ENCODE data around the gene ZMYND10. TPM values are rescaled to one million over a fixed set of nuclear protein-coding genes. Genes with fewer than 3 reads are reported as not detected.

The ZMYND10 gene
- total RNA-seq, 1 donor from 2014 or later = not detected

GRCh38 chr3:50326182-50326541 lies 19.4 kb downstream of the ZMYND10 start:
- Histone ChIP-seq H3K27me3 (no peaks in the 10 kb centered on the region), H3K4me1 (peaks cover 5 to 23% of the 10 kb centered on the region in 2 donors), H3K27ac (no peak overlapping the region), H3K4me3 (no peak overlapping the region), H3K9me3 (no peaks in the 10 kb centered on the region), H3K36me3 (peaks cover 18 to 34% of the 10 kb centered on the region in 2 donors)
- intact Hi-C loops (cut with DNase I) = no loop called here
- no peak for DNase-seq (ENCODE audit: low spot score in 2 of 2)
- TF ChIP-seq, protein P1, sequence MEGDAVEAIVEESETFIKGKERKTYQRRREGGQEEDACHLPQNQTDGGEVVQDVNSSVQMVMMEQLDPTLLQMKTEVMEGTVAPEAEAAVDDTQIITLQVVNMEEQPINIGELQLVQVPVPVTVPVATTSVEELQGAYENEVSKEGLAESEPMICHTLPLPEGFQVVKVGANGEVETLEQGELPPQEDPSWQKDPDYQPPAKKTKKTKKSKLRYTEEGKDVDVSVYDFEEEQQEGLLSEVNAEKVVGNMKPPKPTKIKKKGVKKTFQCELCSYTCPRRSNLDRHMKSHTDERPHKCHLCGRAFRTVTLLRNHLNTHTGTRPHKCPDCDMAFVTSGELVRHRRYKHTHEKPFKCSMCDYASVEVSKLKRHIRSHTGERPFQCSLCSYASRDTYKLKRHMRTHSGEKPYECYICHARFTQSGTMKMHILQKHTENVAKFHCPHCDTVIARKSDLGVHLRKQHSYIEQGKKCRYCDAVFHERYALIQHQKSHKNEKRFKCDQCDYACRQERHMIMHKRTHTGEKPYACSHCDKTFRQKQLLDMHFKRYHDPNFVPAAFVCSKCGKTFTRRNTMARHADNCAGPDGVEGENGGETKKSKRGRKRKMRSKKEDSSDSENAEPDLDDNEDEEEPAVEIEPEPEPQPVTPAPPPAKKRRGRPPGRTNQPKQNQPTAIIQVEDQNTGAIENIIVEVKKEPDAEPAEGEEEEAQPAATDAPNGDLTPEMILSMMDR (IDR thresholded peaks at IDR 0.05) = no peak

DNA sequence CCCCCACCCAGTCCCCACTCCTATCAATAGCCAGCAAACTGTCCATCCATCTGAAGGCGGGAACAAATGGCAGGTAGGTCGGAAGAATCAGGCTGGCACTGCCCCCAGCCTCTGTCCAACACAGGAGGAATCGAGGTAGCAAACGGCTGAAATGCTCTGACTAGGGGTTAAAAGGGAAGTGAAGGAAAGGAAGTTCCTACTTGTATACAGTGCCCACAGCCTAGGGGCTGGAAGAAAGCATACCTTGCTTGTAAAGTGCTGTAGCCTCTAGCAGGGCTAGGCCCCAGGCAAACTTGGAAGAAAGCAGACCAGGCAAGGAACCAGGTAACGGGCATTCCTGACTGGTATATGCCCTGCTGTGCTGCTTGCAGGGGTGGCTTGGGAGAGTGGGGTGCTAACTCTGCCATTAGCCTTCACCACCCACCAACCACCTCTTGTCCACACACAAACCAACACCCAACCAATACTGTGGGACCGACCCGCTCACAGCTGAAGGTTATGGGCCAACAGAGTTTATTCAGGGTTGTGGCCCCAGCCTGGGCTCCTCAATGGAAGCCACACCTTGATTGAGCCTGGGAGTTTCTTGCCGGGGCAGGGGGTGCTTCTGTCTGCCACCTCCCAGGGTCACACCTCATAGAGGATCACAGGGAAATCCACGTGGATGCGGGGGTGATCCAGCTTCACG lies 19.9 kb downstream of the ZMYND10 start:
- DNase-seq (ENCODE audit: low spot score in 2 of 2) = no peak
- H3K9me3 ChIP-seq = no peaks in the 10 kb centered on the region
- no peaks in the 10 kb centered on the region for H3K27me3 ChIP-seq
- TF ChIP-seq, protein P1 (IDR thresholded peaks at IDR 0.05) = no peak
- H3K4me3 ChIP-seq = no peak overlapping the region
- H3K4me1 ChIP-seq = peaks cover 5 to 24% of the 10 kb centered on the region in 2 donors
- peak overlapping the region in 1 of 2 donors; percentile 24 for H3K27ac ChIP-seq
- intact Hi-C loops (cut with DNase I) = no loop called here
- peaks cover 13 to 29% of the 10 kb centered on the region in 2 donors for H3K36me3 ChIP-seq

DNA sequence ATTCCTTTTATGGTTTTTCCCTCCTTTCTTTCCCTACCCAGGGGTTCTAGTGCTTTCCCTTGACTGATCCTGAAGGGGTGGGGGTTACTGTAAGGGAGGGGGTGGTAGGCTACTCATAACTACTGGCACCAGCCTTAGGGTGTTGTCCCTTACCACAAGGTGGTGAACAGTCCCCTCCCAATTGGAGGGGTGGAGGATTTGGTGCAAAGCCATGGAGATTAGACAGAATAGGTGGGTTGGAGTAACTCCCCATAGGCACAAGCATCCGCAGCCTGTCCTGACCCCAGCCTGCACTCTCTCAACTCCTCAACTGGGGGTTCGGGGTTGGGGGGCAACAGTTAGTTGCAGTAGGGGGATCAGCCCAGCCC lies 20.4 kb downstream of the ZMYND10 start:
- TF ChIP-seq, protein P1 (IDR thresholded peaks at IDR 0.05) = no peak
- no peak for DNase-seq (ENCODE audit: low spot score in 2 of 2)
- Histone ChIP-seq H3K27me3 (no peaks in the 10 kb centered on the region), H3K9me3 (no peaks in the 10 kb centered on the region), H3K27ac (no peak overlapping the region), H3K36me3 (peaks cover 8 to 24% of the 10 kb centered on the region in 2 donors), H3K4me3 (no peak overlapping the region), H3K4me1 (peaks cover 8 to 30% of the 10 kb centered on the region in 2 donors)
- intact Hi-C loops (cut with DNase I) = no loop called here

- peak overlapping the region in 1 of 2 donors; percentile 41 for H3K27ac ChIP-seq
- DNase-seq (ENCODE audit: low spot score in 2 of 2) = peak in 1 of 2 donors; percentile 80
- H3K9me3 ChIP-seq = no peaks in the 10 kb centered on the region
- TF ChIP-seq, protein P1 (IDR thresholded peaks at IDR 0.05) = peak; percentile 64 to 73 (median 68)
- intact Hi-C loops (cut with DNase I) = no loop called here
- H3K36me3 ChIP-seq = peaks cover 2 to 18% of the 10 kb centered on the region in 2 donors
- no peak overlapping the region for H3K4me3 ChIP-seq
- H3K27me3 ChIP-seq = no peaks in the 10 kb centered on the region
- H3K4me1 ChIP-seq = peaks cover 12 to 34% of the 10 kb centered on the region in 2 donors
Measured at GRCh38 chr3:50324351-50325112, 21.0 kb downstream of the ZMYND10 start.

DNA sequence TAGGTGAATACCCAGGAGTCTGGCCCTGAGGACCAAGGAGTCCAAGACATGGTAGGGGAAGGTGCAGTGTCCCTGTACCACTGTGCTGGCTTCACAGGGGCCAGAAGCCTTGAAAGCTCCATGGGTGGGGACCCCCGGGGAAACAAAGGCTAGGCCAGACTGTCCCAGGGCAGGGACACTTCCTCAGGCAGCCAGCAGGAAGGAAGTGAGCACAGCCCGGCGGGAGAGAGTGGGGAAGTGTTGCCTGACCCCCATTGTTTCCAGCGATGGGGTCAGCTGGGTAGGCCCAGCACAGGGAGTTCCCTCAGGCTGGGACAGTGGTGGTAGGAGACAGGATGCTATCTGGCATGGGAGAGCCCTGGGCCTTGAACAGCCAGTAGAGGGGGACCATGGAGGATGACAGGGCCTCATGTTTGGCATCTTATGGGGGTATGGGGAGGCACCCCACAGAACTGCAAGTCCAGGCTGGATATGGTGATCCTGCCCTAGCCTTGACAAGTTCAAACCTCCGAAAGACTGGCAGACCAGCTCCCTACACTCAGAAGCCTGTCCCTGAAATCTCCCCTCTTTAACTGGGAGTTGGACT lies 21.8 kb downstream of the ZMYND10 start:
- H3K4me3 ChIP-seq = no peak overlapping the region
- H3K9me3 ChIP-seq = no peaks in the 10 kb centered on the region
- peak in 1 of 2 donors; percentile 71 for DNase-seq (ENCODE audit: low spot score in 2 of 2)
- H3K36me3 ChIP-seq = peaks cover 0 to 17% of the 10 kb centered on the region in 2 donors
- TF ChIP-seq, protein P1 (IDR thresholded peaks at IDR 0.05) = no peak
- peaks cover 12 to 39% of the 10 kb centered on the region in 2 donors for H3K4me1 ChIP-seq
- intact Hi-C loops (cut with DNase I) = no loop called here
- H3K27ac ChIP-seq = peak overlapping the region; percentile 41 to 53
- H3K27me3 ChIP-seq = no peaks in the 10 kb centered on the region

Measured in ascending aorta (tissue), 2 donors.